GM21717 (cell line): ENCODE data around the gene GDF15.

ENCODE experiments used
- ATAC-seq: cut with Tn5 transposase; IDR thresholded peaks from one replicate; pipeline ENCODE4 v1.9.1; 2021; ENCODE audit warnings: mild to moderate bottlenecking, moderate library complexity; ENCODE audit not compliant: unreplicated experiment

The GDF15 gene

DNA sequence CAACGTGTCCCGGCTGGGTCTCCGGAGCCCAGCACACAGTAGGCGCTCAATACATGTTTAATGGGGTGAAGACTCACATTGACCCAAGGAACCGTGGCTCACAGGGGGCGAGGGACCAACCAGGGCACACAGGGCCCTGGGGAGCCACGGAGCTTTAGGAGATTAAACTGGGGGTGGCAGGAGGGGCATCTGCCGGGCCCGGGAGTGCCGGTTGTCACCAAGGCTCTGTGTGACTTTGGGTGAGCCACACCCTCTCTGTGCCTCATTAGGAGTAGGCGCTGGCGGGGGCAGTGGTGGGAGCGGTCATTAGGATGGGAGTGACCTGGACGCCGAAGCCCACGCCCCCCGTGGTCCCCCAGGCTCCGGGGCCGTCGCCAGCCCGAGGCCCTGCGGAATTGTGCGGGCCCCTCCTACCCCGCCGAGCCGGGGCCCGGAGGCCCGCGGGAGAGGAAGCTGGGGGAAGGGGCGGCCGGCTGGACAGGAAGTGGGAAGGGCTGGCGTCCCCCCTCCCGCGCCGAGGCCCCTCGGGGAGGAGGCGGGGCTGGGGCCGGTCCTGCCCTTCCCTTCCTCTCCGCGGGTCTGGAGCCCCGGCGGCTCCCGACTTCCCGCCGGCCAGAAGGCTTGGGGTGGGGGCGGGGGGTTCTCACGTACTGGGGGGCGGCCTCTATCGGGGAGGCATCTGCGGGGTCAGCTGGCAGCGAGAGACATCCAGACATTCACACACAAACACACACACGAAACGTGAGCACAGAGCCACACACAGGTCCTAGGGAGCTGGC lies 31.5 kb downstream of the GDF15 start:
- ATAC-seq: no peak

DNA sequence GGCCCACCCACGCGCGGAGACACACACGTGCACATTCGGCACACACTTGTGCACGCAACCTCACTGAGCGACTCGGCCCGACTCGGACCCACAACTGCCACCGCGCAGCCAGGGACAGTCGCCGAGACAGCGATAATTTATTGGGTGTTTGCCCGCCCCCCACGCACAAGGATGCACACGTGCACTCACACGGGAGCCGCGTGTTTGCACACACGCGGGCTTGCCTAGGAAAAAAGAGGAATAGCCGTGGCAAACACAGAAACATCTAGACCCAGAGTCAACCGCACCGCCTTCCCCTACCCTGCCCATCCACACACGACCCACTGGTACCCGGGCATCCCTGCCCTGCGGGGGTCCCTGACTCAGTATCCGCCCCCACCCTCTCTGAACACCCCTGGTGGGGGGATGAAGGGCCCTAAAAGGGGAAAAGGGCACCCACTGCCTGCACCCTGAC lies 32.1 kb downstream of the GDF15 start:
- ATAC-seq: no peak

DNA sequence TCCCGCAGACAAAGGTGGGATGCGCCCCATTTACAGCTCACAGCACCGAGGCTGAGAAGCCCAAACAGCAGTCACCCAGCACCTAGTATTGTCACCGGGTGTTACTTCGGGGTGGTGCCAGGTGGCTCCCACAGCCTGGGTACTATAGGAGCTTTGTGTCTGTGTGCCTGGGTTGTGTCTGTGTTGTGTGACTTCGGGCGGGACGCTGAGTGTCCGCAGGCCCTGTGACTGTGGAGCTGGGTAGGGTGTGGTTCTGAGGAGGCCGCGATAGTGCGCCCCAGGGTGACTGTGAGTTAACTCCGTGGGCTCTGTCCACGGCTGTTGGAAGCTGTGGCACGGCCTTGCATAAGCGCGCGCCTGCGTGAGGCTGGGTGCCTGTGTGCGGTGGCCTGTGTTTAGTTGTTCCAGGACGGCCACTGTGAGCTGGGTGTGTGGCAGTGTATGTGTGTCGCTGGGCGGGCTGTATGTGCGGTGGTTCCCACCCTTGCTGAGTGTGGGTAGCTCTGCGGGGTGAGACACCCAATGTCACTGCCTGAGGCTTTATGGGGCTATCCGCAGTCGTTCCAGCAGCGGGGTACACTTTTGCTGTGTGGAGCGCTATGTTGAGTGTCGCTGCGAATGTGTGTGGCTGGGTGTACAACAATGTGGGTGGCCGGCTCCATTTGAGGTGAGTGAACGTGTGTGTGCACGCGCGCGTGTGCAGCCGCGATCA lies 32.7 kb downstream of the GDF15 start:
- ATAC-seq: no peak

DNA sequence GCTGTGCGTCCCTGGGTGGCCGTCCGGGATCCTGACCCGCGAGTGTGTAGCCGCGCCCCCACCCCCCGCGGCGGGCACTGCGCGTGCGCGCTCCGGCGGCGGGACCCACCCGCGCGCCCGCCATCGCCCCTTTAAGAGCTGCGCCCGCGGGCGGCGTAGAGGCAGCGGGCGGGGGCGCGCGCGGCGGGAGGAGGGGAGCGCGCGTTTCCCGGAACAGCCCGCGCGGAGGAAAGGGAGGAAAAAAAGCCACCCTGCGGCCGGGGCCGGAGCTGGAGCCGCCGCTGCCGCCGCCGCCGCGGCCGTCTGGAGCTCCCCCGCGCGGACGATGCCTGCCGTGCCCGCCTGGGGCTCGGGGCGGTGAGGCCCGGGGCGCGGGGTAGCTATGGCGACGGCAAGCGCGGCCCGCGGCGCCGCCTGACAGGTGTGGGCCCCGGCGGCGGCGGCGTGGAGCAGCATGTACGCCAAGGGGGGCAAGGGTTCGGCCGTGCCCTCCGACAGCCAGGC lies 33.3 kb downstream of the GDF15 start, which contains the start of gene SSBP4:
SSBP4 (plus strand) TSS at position 204 of the 504 bp plus-strand sequence; CDS start at position 455, 251 bp downstream.
- ATAC-seq: no peak

DNA sequence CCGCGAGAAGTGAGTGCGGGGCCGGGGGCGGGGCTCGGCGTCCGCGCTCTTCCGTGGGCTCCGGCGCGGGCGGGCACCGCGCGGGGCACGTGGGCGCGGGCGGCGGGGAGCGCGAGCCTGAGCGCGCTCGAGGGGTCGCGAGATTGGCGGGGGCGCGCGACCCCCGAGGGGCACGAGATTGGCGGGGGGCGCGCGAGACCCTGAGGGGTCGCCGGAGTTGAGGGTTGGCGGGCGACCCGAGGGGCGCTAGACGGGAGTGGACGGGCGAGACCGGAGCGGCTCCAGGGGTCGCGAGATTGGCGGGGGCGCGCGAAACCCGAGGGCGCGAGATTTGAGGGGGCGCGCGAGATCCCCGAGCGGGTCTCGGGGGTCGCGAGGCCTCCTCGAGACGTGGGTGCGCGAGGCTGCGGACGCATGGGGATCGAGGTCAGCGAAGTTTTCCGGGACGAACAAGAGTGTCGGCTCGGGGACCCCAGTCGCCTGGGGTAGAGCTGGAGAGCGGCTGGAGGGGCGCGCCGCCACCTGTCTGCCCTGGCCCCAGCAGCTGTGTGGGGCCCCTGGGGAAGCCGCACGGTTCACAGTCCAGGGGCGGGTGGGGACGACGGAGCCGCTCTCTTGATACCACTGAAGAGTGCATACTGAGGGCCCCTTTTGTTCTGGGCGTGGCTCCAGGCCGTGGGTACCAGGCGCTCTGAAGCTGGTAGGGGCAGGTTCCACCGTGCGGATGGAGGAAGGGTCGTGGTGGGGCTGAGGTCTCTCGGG lies 33.9 kb downstream of the GDF15 start:
- no peak for ATAC-seq

DNA sequence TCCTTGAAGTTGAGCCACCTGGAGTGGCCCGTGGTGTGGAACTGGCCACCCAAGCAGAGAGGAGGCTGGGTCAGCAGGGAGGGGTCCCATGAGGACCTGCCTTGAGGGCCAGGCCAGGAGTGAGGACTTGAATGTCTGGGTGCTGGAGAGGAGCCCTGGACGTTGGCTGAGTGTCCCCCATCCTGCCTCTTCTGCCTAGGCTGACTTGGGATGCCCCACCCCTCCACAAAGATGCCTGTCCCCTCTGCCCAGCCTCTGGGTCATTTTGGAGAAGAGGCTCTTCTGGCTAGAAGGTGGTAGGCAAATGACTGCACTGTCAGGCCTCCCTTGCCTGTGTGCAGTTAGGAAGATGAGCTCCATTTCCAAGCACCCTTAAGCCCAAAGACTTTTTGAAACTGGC lies 35.0 kb downstream of the GDF15 start:
- no peak for ATAC-seq

DNA sequence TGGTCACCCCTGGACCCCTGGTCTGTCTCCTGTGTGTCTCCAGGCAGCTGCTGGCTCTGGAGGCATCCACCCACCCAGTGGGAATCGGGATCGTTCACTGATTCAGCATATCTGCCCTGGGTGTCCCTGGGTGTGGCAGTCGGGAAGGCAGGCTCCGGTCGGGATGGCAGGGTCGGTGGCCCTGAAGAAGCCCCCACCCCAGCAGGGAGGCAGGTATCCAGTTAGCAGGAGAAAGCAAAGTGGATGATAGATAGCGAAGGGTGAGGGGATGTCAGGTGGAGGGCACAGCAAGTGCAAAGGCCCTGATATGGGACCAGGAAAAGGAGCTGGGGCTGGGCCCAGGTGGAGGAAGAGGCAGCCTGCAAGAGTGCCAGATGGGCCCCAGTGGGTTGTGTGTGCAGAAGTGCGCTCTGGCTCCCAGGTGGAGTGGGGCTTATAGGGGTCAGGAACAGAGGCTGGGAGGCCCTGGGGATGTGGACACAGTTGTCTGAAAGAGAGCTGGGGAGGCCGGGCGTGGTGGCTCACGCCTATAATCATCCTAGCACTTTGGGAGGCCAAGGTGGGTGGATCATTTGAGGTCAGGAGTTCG lies 35.5 kb downstream of the GDF15 start:
- no peak for ATAC-seq

DNA sequence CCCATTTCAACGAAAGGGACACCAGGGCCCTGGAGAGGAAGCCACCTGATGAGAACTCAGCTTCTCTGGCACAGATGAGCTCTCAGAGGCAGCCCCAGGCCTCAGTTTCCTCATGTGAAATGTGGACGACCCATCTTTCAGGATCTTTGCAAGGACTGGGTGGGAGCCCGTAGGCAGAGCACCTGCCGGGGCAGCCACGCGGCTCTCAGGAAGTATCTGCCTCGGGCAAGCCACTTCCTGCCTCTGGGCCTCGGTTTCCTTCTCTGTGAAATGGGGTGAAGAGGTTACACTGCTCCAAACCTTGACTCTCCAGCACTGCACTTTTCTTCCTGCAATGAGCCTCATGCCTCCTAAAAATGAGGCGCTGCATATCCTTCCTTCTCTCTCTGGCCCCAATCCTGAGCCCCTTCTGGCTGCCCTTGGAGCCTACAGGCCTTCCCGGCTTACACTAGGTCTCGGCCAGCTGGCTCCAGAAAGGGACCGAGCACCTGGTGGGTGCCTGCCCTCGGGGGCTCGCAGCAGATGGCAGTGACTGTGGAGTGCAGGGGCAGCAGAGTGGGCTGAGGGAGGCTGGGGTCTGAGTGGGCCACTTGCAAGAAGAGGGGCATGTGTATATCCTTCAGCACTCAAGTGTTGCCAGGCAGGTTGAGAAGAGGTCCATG lies 36.7 kb downstream of the GDF15 start:
- ATAC-seq: no peak

DNA sequence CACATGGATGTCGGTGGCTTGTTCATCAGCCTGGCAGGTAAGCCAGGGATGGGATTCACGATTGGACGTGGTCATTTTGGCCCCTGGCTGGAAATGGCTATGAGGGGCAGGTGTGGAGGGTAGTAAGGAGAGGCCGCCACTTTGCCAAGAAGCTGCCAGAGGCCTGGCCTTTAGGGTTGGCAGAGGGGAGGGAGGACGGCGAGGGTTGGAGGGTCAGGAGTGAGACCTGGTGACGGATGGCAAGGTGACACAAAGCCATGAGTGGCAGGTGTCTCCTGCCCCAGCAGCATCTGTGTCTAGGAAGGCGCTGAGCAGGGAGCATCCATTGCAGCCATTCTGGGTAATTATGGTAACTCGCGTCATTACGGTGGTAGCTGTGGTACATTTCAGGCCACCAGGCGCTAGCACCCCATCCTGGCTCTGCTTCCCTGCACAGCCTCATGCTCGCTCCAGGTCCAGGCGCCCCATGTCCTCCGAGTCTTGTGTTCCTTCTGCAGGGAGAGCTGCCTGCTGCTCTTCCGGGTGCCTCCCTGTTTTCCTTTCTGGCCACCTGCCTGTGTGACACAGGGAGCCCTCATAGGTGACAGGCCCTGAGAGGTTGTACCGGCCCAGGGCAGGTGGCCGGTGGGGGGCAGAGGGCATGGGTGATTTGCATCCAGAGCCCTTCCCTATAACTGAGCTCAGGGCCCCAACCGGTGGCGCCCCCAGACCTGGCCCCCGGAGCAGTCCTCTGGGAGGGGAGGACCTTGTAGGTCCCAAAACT lies 37.5 kb downstream of the GDF15 start:
- ATAC-seq: no peak

DNA sequence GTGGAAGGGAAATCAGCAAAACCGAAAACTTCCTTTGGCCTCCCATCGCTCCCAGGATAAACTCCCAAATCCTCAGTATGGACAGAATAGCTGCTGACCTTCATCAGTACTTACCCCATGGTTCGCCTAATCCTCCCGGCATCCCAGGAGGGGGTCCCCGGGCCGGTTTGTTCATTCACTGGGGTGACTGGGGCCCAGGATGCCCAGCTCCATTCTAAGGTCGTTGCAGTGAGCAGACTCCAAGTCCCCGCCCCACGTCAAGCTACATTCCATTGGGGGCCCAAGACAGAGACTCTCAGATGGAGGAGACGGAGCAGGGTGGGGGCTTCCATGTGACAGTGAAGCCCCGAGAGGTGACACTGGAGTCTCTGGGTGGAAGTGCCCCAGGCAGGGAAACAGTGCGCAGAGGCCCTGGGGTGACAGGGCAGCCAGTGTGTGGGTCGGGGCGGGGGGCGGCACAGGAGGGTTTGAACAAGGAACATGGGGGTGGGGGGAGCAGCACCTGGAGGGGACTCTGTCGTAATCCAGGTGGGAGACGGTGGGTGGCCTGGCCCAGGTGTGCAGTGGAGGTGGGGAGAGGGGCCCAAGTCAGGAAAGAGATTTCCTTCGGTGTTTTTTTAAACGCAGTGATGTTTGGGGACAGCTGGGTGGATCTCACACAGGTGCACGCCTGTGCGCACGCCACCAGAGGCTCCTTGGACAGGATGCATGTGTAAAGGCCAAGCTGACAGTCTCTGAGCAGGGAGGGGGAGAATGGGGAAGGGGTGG lies 38.3 kb downstream of the GDF15 start:
- ATAC-seq: no peak

DNA sequence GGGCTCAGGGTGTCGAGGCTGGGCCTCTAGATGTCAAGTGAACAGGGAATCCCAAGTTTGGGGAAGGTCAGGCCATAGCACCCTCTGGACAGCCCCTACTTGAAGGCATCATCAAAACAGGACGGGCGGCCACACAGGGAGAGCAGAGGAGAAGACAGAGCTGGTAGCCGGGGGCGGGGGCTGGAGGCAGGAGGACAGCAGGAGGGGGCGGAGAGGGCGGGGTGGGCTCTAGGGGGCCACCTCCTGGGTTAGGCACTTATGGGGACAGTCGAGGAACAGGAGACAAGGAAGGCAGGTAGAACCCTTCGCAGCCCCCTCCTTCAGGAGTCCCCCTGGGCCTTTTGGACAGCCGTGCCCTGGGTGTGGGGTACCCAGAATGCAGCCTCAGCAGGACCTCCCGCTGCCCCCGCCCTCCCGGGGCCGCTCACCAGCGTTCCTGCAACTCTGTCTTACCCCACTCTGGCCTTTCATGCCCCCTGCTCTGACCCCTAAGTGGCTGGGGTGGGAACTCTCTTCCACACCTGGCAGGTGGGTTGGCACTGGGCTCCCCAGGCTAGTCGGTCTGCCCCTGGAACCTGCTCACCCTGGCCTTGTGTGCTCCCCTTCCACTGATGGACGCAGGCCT lies 39.0 kb downstream of the GDF15 start:
- ATAC-seq: no peak

DNA sequence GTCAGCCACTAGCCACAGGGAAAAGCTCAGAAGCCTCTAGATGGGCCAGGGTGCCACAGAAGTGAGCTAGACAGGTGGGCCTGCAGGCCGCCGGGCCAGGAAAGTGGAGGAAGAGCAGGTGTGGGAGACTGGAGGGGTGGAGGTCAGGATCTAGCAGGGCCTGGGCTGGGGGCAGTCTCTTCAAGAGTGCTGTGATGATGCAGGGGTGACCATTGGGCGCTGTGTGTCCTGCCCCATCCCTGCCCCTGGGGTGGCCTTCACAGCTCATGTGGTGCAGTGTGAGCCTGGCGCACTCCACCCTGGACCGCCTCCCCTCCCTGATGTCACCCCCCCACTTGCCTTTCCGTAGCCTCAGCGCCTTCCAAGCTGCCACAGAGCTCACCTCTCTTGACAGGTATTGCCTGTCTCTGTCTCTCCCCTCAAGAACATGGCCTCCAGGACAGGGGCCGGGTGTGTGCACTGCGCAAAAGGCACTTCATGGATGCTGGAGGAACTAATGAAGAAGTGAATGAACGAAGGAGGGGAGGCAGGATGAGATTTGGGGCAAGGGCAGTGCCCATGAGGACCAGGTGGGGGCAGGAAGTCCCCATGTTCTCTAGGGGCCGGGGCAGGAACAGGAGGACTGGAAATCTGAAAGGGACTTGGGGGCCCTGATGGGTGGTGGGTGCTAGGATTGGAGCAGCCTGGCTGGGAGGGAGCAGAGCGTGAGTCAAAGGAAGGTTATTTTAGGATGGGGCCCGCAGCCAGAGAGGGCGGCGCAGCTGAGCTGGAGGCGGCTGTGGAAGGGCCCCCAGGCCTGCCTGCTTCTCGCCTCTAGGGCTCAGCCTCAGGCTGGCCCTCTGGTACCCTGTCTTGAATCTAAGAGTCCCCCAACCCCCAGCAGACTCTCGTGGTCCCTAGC lies 39.8 kb downstream of the GDF15 start:
- ATAC-seq: no peak

DNA sequence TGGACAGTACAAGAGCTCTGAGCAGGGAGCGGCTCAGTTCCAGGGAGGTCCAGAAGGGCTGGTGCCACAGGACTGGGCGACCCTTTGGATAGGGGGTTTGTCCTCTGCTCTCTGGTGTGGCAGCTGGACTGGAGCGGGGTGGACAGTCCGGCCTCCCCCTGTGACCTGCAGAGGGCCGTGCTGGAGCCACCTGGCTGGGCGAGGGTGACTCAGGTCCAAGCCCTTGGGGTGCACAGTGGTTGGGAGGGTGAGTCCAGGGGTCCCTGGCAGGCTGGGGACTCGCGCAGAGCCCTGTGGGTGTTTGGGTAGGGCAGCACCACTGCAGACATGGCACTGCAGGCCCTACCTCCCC lies 40.4 kb downstream of the GDF15 start:
- no peak for ATAC-seq

DNA sequence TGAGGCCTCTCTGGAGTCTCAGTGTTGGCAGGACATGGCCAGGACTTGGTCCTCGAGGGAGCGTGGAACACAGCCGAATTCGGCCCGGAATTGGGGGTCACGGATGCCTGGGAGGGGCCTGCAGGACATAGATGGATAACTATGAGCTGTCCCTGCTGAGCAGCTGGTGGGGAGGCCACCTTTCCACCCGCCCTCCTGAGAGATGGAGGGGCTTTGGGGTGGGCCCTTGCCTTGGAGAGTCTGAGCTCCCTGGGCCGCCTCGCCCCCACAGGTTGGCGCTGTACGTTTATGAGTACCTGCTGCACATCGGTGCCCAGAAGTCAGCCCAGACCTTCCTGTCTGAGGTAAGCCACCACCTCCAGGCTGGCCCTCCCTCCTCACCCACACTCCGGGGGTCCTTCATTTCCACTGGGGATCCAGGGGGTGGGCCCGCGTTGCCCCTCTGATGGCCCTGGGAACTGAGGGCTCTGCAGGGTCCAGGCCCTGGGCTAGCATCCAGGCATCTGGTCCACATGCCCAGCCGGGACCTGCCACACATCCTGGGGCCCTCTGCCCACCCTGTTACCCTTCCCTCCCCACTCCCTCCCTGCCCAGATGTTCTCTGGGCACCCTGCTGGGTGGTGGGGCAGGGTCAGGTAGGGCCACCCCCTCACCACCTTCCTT lies 41.3 kb downstream of the GDF15 start:
- no peak for ATAC-seq

DNA sequence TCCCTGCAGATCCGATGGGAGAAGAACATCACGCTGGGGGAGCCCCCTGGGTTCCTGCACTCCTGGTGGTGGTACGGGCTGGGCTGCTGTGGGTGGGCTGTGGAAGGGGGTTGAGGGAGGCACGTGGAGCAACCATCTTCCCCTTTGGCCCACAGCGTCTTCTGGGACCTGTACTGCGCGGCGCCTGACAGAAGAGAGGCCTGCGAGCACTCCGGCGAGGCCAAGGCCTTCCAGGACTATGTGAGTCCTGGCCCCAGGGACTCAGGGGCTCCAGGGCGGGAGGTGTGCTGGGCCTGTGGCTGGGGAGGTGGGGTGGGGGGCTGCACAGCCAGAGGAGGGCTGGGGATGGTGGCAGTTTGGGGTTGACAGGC lies 41.8 kb downstream of the GDF15 start:
- ATAC-seq: no peak

DNA sequence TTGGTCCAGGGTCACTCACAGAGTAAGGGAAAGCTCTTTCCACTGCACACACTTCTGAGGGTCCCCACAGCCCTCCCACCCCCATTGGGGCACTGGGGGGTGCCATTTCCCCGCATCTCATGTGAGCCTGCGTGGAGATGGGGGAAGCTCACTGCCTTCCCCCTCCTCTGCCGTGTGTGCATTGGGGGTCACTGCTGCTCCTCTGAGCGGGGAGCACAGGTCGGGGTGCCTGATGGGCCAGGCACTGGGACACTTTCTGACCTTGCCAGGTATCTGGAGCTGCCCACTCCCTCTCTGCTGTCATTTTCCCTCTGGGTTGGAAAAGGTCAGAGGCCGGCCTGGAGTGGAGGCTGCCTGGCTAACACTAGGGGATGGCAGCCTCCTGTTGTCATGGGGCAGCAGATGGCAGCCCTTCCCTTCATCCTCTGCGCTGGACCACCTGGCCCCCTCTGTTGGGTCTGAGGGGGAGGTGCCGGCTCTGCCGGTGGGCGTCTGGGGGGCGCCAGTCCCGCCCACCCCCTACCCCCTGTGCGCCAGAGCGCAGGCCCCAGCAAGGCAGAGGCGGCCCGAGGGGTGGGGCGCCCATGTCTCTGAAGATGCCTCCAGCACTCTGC lies 42.3 kb downstream of the GDF15 start:
- ATAC-seq: no peak
